Thyroid gland (tissue), 4 donors: ENCODE measurements around the gene HBA1.

Source experiments
- CTCF ChIP-seq, 6 experiments: fragments of 200-600 bp in 3 of 6; fragments of 450-650 bp in 3 of 6; sonication (generic) in 3 of 6; IDR thresholded peaks; one replicate each; pipeline ENCODE4 v1.5.1; 2016 to 2019; ENCODE audit warnings: antibody characterized with exemption in 6 of 6, mild to moderate bottlenecking in 2 of 6, inconsistent platforms in 1 of 6, moderate library complexity in 1 of 6
- POLR2A ChIP-seq, 2 donors: fragments of 450-650 bp; IDR thresholded peaks; one replicate each; pipeline ENCODE4 v1.6.1; 2017; ENCODE audit warnings: antibody characterized with exemption in 2 of 2, mild to moderate bottlenecking in 2 of 2, moderate library complexity in 1 of 2

GRCh38 chr16:181565-182021 lies 5.1 kb downstream of the HBA1 start:
- TF ChIP-seq CTCF (IDR thresholded peaks at IDR 0.05) (peak; percentile 64 to 96 (median 86)), POLR2A (IDR thresholded peaks at IDR 0.05) (no peak)
